Erythroblast (primary cell): ENCODE measurements around the gene ZNF597.

Source experiments
- GATA1 ChIP-seq: IDR thresholded peaks from 2 replicates; pipeline ENCODE4 v1.6.1; 2011; ENCODE audit warnings: low read depth, mild to moderate bottlenecking, control low read depth, low read length, moderate library complexity
- POLR2A ChIP-seq: IDR thresholded peaks from 2 replicates; pipeline ENCODE4 v1.6.1; 2011; ENCODE audit warnings: mild to moderate bottlenecking, low read length

DNA sequence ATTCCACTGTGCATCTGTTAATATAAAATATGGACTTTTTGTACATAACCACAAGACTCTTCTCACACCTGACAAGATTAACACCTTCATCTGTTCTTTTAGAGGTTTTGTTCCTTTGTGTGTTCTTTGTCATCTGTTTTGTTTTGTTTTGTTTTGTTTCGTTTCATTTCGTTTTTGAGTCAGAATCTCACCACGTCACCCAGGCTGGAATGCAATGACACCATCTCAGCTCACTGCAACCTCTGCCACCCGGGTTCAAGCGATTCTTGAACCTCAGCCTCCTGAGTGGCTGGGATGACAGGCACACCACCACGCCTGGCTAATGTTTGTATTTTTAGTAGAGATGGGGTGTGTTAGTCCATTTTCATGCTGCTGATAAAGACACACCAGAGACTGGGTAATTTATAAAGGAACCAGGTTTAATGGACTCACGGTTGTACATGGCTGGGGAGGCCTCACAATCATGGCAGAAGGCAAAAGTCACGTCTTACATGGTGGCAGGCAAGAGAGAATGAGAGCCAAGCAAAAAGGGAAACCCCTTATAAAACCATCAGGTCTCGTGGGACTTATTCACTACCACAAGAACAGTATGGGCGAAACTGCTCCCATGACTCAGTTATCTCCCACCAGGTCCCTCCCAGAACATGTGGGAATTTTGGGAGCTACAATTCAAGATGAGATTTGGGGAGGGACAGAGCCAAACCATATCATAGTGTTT lies 29.7 kb upstream of the ZNF597 start:
- TF ChIP-seq POLR2A = no peak
- no peak for TF ChIP-seq GATA1
